ENCODE measurements around the gene LPCAT2.

DNA sequence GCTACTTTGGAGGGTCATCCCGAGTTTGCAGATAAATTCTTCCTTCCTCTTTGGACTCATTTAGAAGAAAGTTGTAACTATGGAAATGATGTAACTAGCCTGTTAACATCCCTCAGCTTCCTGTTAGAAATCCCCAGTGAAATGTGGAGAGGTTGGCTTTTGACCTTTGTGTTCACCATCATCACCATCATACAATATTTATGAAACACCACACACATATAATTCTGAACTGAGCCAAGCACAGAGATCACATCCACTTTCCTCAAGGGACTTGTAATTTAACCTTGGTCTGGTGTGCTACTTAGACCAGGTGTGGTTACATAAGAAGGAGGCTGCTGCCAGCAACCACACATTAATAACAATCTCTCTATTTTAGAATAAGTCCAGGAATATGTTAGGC is 60.2 kb downstream of the LPCAT2 start:
- no peak for TF ChIP-seq POLR2A (IDR thresholded peaks at IDR 0.05)
- TF ChIP-seq, protein P1, sequence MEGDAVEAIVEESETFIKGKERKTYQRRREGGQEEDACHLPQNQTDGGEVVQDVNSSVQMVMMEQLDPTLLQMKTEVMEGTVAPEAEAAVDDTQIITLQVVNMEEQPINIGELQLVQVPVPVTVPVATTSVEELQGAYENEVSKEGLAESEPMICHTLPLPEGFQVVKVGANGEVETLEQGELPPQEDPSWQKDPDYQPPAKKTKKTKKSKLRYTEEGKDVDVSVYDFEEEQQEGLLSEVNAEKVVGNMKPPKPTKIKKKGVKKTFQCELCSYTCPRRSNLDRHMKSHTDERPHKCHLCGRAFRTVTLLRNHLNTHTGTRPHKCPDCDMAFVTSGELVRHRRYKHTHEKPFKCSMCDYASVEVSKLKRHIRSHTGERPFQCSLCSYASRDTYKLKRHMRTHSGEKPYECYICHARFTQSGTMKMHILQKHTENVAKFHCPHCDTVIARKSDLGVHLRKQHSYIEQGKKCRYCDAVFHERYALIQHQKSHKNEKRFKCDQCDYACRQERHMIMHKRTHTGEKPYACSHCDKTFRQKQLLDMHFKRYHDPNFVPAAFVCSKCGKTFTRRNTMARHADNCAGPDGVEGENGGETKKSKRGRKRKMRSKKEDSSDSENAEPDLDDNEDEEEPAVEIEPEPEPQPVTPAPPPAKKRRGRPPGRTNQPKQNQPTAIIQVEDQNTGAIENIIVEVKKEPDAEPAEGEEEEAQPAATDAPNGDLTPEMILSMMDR (IDR thresholded peaks at IDR 0.05) = no peak
